GM23338 (cell line): Measurements from ENCODE around the gene HIPK1. TPM values are rescaled to one million over a fixed set of nuclear protein-coding genes. Genes with fewer than 3 reads are reported as not detected.

Experiments used
- ATAC-seq: fragments of 200-7000 bp; cut with Tn5 transposase; 3 replicates; pipeline ENCODE4 v1.9.1; 2020
- DNase-seq: peaks from one replicate; pipeline ENCODE4 v3.0.0-alpha.2; 2015; ENCODE audit warnings: low spot score
- H2AFZ ChIP-seq: fragments of 200-600 bp; sonication (generic); 2 replicates; pipeline ENCODE4 v1.8.0; 2016; ENCODE audit warnings: antibody characterized with exemption, mild to moderate bottlenecking, moderate library complexity
- H3F3A ChIP-seq: fragments of 200-600 bp; sonication (generic); replicated peaks from 2 replicates; pipeline ENCODE4 v1.8.0; 2017; ENCODE audit warnings: antibody characterized with exemption, mixed run types, low read depth
- H3K27ac ChIP-seq: fragments of 200-600 bp; sonication (generic); 2 replicates; pipeline ENCODE4 v1.6.1; 2016; ENCODE audit warnings: low read depth
- H3K27me3 ChIP-seq: fragments of 200-600 bp; sonication (generic); 2 replicates; pipeline ENCODE4 v1.8.0; 2016; ENCODE audit warnings: mild to moderate bottlenecking, mixed run types, moderate library complexity; ENCODE audit not compliant: insufficient read depth
- H3K36me3 ChIP-seq: fragments of 200-600 bp; sonication (generic); 2 replicates; pipeline ENCODE4 v1.8.0; 2016; ENCODE audit warnings: mild to moderate bottlenecking; ENCODE audit not compliant: insufficient read depth
- H3K4me1 ChIP-seq: fragments of 200-600 bp; sonication (generic); 2 replicates; pipeline ENCODE4 v1.8.0; 2016; ENCODE audit warnings: mild to moderate bottlenecking, moderate library complexity; ENCODE audit not compliant: insufficient read depth
- H3K4me2 ChIP-seq: fragments of 200-600 bp; sonication (generic); 2 replicates; pipeline ENCODE4 v1.7.1; 2017; ENCODE audit warnings: mixed run types
- H3K4me3 ChIP-seq: fragments of 200-600 bp; sonication (generic); 2 replicates; pipeline ENCODE4 v1.6.1; 2016; ENCODE audit warnings: mixed run types
- H3K79me2 ChIP-seq: fragments of 200-600 bp; sonication (generic); replicated peaks from 2 replicates; pipeline ENCODE4 v1.8.0; 2017; ENCODE audit warnings: mild to moderate bottlenecking; ENCODE audit not compliant: insufficient read depth
- H3K9me2 ChIP-seq: fragments of 200-600 bp; sonication (generic); 2 replicates; pipeline ENCODE4 v1.8.0; 2017; ENCODE audit not compliant: insufficient read depth
- H4K20me1 ChIP-seq: fragments of 200-600 bp; sonication (generic); replicated peaks from 2 replicates; pipeline ENCODE4 v1.8.0; 2017; ENCODE audit warnings: mild to moderate bottlenecking; ENCODE audit not compliant: insufficient read depth
- H3K27ac Mint-ChIP-seq: 2 replicates; pipeline ENCODE4 v1.8.0; 2020; ENCODE audit warnings: inconsistent platforms, mild to moderate bottlenecking, moderate library complexity, mixed read lengths
- H3K27me3 Mint-ChIP-seq: 3 replicates; pipeline ENCODE4 v1.8.0; 2022; ENCODE audit warnings: low read depth, mild to moderate bottlenecking, moderate library complexity, mixed read lengths, inconsistent platforms; ENCODE audit not compliant: insufficient read depth, poor library complexity
- H3K36me3 Mint-ChIP-seq: 3 replicates; pipeline ENCODE4 v1.8.0; 2021; ENCODE audit warnings: low read depth, mild to moderate bottlenecking, inconsistent platforms, moderate library complexity, mixed read lengths
- H3K4me1 Mint-ChIP-seq: 3 replicates; pipeline ENCODE4 v1.8.0; 2020; ENCODE audit warnings: mild to moderate bottlenecking, inconsistent platforms, mixed read lengths
- H3K4me3 Mint-ChIP-seq: 3 replicates; pipeline ENCODE4 v1.8.0; 2021; ENCODE audit warnings: moderate library complexity, mild to moderate bottlenecking, inconsistent platforms, mixed read lengths
- H3K9me3 Mint-ChIP-seq: 3 replicates; pipeline ENCODE4 v1.8.0; 2020; ENCODE audit warnings: moderate library complexity, mild to moderate bottlenecking, inconsistent platforms, mixed read lengths
- CREB1 ChIP-seq: fragments of 250-450 bp; sonication (Bioruptor Pico); IDR thresholded peaks from 2 replicates; pipeline ENCODE4 v1.5.0; 2020; ENCODE audit warnings: low read depth, mild to moderate bottlenecking, moderate library complexity
- JUNB ChIP-seq: IDR thresholded peaks from one replicate; pipeline ENCODE4 v1.6.1; 2016; ENCODE audit warnings: antibody characterized with exemption; ENCODE audit not compliant: unreplicated experiment
- STAT1 ChIP-seq: IDR thresholded peaks from one replicate; pipeline ENCODE4 v1.6.1; 2016; ENCODE audit warnings: antibody characterized with exemption; ENCODE audit not compliant: unreplicated experiment
- ZNF331 ChIP-seq: fragments of 250-450 bp; sonication (Bioruptor Pico); IDR thresholded peaks from 2 replicates; pipeline ENCODE4 v1.5.0; 2020; ENCODE audit warnings: low read depth, mild to moderate bottlenecking, moderate library complexity
- polyA plus RNA-seq: library from polyadenylated mRNA; unstranded; fragments of >200 nt; fragmentation: Nextera tagmentation; extraction: Ambion mirVana; gene quantifications from 2 replicates; pipeline ENCODE4 v1.2.1, GENCODE V29; 2016
- total RNA-seq: library from RNA; depleted of rRNA; stranded (reverse); fragments of >200 nt; shearing (Covaris generic); gene quantifications from 2 replicates; pipeline ENCODE4 v1.2.3, GENCODE V29; 2014
- TF ChIP-seq, protein P1 (sequence below): IDR thresholded peaks from one replicate; pipeline ENCODE4 v1.6.1; 2018; ENCODE audit warnings: antibody characterized with exemption; ENCODE audit not compliant: unreplicated experiment
- TF ChIP-seq, protein P2 (sequence below), 2 experiments: fragments of 200-600 bp in 1 of 2; sonication (generic) in 1 of 2; conservative IDR thresholded peaks; 2 replicates each; pipeline versions ENCODE4 v1.5.1 to v1.6.1; 2016 to 2017; ENCODE audit warnings: antibody characterized with exemption in 2 of 2, low read depth in 2 of 2, mild to moderate bottlenecking in 2 of 2, moderate library complexity in 1 of 2
- TF ChIP-seq, protein P3 (sequence below): fragments of 250-450 bp; sonication (Bioruptor Pico); IDR thresholded peaks from 2 replicates; pipeline ENCODE4 v1.5.0; 2020; ENCODE audit warnings: mild to moderate bottlenecking, moderate library complexity

The HIPK1 gene
- total and polyA plus RNA-seq, 2 experiments from 2014 or later = 14.3 to 47.5 TPM

DNA sequence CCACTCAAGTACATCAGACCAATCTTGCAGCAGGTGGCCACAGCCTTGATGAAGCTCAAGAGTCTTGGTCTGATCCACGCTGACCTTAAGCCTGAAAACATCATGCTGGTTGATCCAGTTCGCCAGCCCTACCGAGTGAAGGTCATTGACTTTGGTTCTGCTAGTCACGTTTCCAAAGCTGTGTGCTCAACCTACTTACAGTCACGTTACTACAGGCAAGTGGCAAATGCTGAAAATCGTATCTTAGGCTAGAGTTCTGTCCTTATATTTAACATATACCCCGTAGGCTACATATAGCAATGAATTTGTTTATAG, 12.1 kb downstream of the HIPK1 start:
- Histone ChIP-seq H3K36me3 (no peaks in the 10 kb centered on the region; the same call in 1 of the 2 replicates), H3K27me3 (no peaks in the 10 kb centered on the region), H3K27ac (no peak overlapping the region), H3K4me3 (no peak overlapping the region), H3K9me2 (no peaks in the 10 kb centered on the region), H3K4me2 (no peak overlapping the region), H3K79me2 (peaks cover 74% of the 10 kb centered on the region), H2AFZ (no peak overlapping the region), H4K20me1 (peaks cover 20% of the 10 kb centered on the region), H3K4me1 (0 out of 2 replicates have a peak, but pooled peaks cover 7% of the 10 kb centered on the region), H3F3A (no peaks in the 10 kb centered on the region)
- H3K4me1 Mint-ChIP-seq = peaks cover 13% of the 10 kb centered on the region
- no peaks in the 10 kb centered on the region for H3K9me3 Mint-ChIP-seq
- ATAC-seq (no peak), DNase-seq (no peak)
- H3K36me3 Mint-ChIP-seq = peaks cover 23% of the 10 kb centered on the region; the same call in 2 of the 3 replicates
- TF ChIP-seq, protein P1, sequence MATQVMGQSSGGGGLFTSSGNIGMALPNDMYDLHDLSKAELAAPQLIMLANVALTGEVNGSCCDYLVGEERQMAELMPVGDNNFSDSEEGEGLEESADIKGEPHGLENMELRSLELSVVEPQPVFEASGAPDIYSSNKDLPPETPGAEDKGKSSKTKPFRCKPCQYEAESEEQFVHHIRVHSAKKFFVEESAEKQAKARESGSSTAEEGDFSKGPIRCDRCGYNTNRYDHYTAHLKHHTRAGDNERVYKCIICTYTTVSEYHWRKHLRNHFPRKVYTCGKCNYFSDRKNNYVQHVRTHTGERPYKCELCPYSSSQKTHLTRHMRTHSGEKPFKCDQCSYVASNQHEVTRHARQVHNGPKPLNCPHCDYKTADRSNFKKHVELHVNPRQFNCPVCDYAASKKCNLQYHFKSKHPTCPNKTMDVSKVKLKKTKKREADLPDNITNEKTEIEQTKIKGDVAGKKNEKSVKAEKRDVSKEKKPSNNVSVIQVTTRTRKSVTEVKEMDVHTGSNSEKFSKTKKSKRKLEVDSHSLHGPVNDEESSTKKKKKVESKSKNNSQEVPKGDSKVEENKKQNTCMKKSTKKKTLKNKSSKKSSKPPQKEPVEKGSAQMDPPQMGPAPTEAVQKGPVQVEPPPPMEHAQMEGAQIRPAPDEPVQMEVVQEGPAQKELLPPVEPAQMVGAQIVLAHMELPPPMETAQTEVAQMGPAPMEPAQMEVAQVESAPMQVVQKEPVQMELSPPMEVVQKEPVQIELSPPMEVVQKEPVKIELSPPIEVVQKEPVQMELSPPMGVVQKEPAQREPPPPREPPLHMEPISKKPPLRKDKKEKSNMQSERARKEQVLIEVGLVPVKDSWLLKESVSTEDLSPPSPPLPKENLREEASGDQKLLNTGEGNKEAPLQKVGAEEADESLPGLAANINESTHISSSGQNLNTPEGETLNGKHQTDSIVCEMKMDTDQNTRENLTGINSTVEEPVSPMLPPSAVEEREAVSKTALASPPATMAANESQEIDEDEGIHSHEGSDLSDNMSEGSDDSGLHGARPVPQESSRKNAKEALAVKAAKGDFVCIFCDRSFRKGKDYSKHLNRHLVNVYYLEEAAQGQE = no peak
- TF ChIP-seq, protein P2, sequence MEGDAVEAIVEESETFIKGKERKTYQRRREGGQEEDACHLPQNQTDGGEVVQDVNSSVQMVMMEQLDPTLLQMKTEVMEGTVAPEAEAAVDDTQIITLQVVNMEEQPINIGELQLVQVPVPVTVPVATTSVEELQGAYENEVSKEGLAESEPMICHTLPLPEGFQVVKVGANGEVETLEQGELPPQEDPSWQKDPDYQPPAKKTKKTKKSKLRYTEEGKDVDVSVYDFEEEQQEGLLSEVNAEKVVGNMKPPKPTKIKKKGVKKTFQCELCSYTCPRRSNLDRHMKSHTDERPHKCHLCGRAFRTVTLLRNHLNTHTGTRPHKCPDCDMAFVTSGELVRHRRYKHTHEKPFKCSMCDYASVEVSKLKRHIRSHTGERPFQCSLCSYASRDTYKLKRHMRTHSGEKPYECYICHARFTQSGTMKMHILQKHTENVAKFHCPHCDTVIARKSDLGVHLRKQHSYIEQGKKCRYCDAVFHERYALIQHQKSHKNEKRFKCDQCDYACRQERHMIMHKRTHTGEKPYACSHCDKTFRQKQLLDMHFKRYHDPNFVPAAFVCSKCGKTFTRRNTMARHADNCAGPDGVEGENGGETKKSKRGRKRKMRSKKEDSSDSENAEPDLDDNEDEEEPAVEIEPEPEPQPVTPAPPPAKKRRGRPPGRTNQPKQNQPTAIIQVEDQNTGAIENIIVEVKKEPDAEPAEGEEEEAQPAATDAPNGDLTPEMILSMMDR (conservative IDR thresholded peaks at IDR 0.05; ENCODE audit: low read depth in 2 of 2) = no peak
- TF ChIP-seq STAT1 (no peak), ZNF331 (CRISPR knock-in tag) (no peak), JUNB (no peak), CREB1 (CRISPR knock-in tag) (no peak)
- TF ChIP-seq, protein P3, sequence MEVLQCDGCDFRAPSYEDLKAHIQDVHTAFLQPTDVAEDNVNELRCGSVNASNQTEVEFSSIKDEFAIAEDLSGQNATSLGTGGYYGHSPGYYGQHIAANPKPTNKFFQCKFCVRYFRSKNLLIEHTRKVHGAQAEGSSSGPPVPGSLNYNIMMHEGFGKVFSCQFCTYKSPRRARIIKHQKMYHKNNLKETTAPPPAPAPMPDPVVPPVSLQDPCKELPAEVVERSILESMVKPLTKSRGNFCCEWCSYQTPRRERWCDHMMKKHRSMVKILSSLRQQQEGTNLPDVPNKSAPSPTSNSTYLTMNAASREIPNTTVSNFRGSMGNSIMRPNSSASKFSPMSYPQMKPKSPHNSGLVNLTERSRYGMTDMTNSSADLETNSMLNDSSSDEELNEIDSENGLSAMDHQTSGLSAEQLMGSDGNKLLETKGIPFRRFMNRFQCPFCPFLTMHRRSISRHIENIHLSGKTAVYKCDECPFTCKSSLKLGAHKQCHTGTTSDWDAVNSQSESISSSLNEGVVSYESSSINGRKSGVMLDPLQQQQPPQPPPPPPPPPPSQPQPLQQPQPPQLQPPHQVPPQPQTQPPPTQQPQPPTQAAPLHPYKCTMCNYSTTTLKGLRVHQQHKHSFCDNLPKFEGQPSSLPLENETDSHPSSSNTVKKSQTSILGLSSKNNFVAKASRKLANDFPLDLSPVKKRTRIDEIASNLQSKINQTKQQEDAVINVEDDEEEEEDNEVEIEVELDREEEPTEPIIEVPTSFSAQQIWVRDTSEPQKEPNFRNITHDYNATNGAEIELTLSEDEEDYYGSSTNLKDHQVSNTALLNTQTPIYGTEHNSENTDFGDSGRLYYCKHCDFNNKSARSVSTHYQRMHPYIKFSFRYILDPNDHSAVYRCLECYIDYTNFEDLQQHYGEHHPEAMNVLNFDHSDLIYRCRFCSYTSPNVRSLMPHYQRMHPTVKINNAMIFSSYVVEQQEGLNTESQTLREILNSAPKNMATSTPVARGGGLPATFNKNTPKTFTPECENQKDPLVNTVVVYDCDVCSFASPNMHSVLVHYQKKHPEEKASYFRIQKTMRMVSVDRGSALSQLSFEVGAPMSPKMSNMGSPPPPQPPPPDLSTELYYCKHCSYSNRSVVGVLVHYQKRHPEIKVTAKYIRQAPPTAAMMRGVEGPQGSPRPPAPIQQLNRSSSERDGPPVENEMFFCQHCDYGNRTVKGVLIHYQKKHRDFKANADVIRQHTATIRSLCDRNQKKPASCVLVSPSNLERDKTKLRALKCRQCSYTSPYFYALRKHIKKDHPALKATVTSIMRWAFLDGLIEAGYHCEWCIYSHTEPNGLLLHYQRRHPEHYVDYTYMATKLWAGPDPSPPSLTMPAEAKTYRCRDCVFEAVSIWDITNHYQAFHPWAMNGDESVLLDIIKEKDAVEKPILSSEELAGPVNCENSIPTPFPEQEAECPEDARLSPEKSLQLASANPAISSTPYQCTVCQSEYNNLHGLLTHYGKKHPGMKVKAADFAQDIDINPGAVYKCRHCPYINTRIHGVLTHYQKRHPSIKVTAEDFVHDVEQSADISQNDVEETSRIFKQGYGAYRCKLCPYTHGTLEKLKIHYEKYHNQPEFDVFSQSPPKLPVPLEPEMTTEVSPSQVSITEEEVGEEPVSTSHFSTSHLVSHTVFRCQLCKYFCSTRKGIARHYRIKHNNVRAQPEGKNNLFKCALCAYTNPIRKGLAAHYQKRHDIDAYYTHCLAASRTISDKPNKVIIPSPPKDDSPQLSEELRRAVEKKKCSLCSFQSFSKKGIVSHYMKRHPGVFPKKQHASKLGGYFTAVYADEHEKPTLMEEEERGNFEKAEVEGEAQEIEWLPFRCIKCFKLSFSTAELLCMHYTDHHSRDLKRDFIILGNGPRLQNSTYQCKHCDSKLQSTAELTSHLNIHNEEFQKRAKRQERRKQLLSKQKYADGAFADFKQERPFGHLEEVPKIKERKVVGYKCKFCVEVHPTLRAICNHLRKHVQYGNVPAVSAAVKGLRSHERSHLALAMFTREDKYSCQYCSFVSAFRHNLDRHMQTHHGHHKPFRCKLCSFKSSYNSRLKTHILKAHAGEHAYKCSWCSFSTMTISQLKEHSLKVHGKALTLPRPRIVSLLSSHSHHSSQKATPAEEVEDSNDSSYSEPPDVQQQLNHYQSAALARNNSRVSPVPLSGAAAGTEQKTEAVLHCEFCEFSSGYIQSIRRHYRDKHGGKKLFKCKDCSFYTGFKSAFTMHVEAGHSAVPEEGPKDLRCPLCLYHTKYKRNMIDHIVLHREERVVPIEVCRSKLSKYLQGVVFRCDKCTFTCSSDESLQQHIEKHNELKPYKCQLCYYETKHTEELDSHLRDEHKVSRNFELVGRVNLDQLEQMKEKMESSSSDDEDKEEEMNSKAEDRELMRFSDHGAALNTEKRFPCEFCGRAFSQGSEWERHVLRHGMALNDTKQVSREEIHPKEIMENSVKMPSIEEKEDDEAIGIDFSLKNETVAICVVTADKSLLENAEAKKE (CRISPR knock-in tag) = no peak
- H3K27me3 Mint-ChIP-seq = no peaks in the 10 kb centered on the region
- H3K4me3 Mint-ChIP-seq = no peak overlapping the region
- H3K27ac Mint-ChIP-seq = no peak overlapping the region
